Urinary bladder (tissue), 4 donors: ENCODE data around the gene TEAD4. TPM values are rescaled to one million over a fixed set of nuclear protein-coding genes. Genes with fewer than 3 reads are reported as not detected.

ENCODE experiments used
- DNase-seq: peaks from one replicate; pipeline ENCODE4 v3.0.0-alpha.2; 2015; ENCODE audit errors: extremely low spot score
- H3K27ac ChIP-seq: one replicate; pipeline ENCODE4 v1.5.1; 2013; ENCODE audit warnings: low read depth, mild to moderate bottlenecking, moderate library complexity
- H3K36me3 ChIP-seq: one replicate; pipeline ENCODE4 v1.6.1; 2013; ENCODE audit warnings: mild to moderate bottlenecking, moderate library complexity; ENCODE audit not compliant: insufficient read depth
- H3K4me1 ChIP-seq: one replicate; pipeline ENCODE4 v1.6.1; 2013; ENCODE audit warnings: mild to moderate bottlenecking, moderate library complexity; ENCODE audit not compliant: insufficient read depth
- H3K4me3 ChIP-seq: one replicate; pipeline ENCODE4 v1.5.1; 2013; ENCODE audit warnings: low read depth, low read length
- WGBS: extraction: QIAGEN DNeasy Blood & Tissue Kit; methylation state at CpG from one replicate; pipeline ENCODE4 v1.1.7; 2013; 5-methylcytosine and 5-hydroxymethylcytosine counted together
- polyA plus RNA-seq: library from polyadenylated mRNA; stranded (reverse); fragments of 200-250 nt; gene quantifications from one replicate; pipeline ENCODE4 v1.2.3, GENCODE V29; 2013
- small RNA-seq: library from RNA; depleted of rRNA; stranded (forward); fragments of <200 nt; gene quantifications from one replicate; pipeline ENCODE3, GENCODE V24; 2014
- total RNA-seq: library from RNA; depleted of rRNA; stranded (reverse); fragments of >200 nt; gene quantifications from one replicate; pipeline ENCODE4 v1.2.3, GENCODE V29; 2014
- donor health status: healthy with polysubstance abuse.
- donor health status: healthy.

TEAD4 gene
- total and polyA plus RNA-seq, 2 donors = 3.7 to 16.3 TPM

- no peak overlapping the region for H3K27ac ChIP-seq
- WGBS = 77% methylated on average over 19 of the region's 19 CpGs
- no peaks in the 10 kb centered on the region for H3K36me3 ChIP-seq
Observed at GRCh38 chr12:3085341-3086139, 126.3 kb downstream of the TEAD4 start.

GRCh38 chr12:3086211-3086610 lies 127.0 kb downstream of the TEAD4 start:
- Histone ChIP-seq H3K4me3 (no peak overlapping the region), H3K36me3 (no peaks in the 10 kb centered on the region), H3K4me1 (no peaks in the 10 kb centered on the region), H3K27ac (no peak overlapping the region)
- DNase-seq = no peak
- 87% methylated on average over 4 of the region's 4 CpGs for WGBS

More at GRCh38 chr12:3085341-3086139, 126.3 kb downstream of the TEAD4 start:
- Histone ChIP-seq H3K4me3 (no peak overlapping the region), H3K4me1 (no peaks in the 10 kb centered on the region)
- no peak for DNase-seq

- no peak overlapping the region for H3K27ac ChIP-seq
- no peak for DNase-seq
- 94% methylated on average over 9 of the region's 9 CpGs for WGBS
- no peaks in the 10 kb centered on the region for H3K36me3 ChIP-seq
- no peak overlapping the region for H3K4me3 ChIP-seq
- H3K4me1 ChIP-seq = no peaks in the 10 kb centered on the region
Observed at GRCh38 chr12:3086729-3087323, 127.6 kb downstream of the TEAD4 start.

- Histone ChIP-seq H3K4me3 (no peak overlapping the region), H3K36me3 (no peaks in the 10 kb centered on the region), H3K27ac (no peak overlapping the region), H3K4me1 (no peaks in the 10 kb centered on the region)
- DNase-seq = no peak
- WGBS = 86% methylated on average over 11 of the region's 11 CpGs
Observed at GRCh38 chr12:3087758-3088650, 128.8 kb downstream of the TEAD4 start.

GRCh38 chr12:3089588-3089987 lies 130.4 kb downstream of the TEAD4 start:
- Histone ChIP-seq H3K36me3 (no peaks in the 10 kb centered on the region), H3K4me1 (no peaks in the 10 kb centered on the region), H3K4me3 (no peak overlapping the region), H3K27ac (no peak overlapping the region)
- no peak for DNase-seq
- 91% methylated on average over 5 of the region's 5 CpGs for WGBS

Small RNAs within 50 kb of the gene (small RNA-seq; reads per million reads assigned to genes)
- not detected for gene RNU6-1315P

Other genes starting within 250 kb of the TEAD4 start
- gene FKBP4, start 164.4 kb upstream of the TEAD4 start, total RNA-seq = 27.9 TPM
- gene FKBP4, start 164.4 kb upstream of the TEAD4 start, polyA plus RNA-seq = 43.7 TPM
- gene ITFG2, start 146.7 kb upstream of the TEAD4 start, total RNA-seq = 23.2 TPM
- gene ITFG2, start 146.7 kb upstream of the TEAD4 start, polyA plus RNA-seq = 27.2 TPM
- gene NRIP2, start 124.4 kb upstream of the TEAD4 start, total RNA-seq = 1.7 TPM
- 4.3 TPM for gene NRIP2, start 124.4 kb upstream of the TEAD4 start, polyA plus RNA-seq
- not detected for gene TEX52, start 102.4 kb upstream of the TEAD4 start, total RNA-seq
- not detected for gene TEX52, start 102.4 kb upstream of the TEAD4 start, polyA plus RNA-seq
- 6.2 TPM for gene FOXM1, start 82.2 kb upstream of the TEAD4 start, total RNA-seq
- 0.49 TPM for gene FOXM1, start 82.2 kb upstream of the TEAD4 start, polyA plus RNA-seq
- gene RHNO1, start 82.2 kb upstream of the TEAD4 start, total RNA-seq = 27.4 TPM
- gene RHNO1, start 82.2 kb upstream of the TEAD4 start, polyA plus RNA-seq = 12.0 TPM
- 24.3 TPM for gene TULP3, start 68.5 kb upstream of the TEAD4 start, total RNA-seq
- gene TULP3, start 68.5 kb upstream of the TEAD4 start, polyA plus RNA-seq = 22.8 TPM
- 33.3 TPM for gene TSPAN9, start 118.0 kb downstream of the TEAD4 start, total RNA-seq
- gene TSPAN9, start 118.0 kb downstream of the TEAD4 start, polyA plus RNA-seq = 50.4 TPM